ENCODE measurements around the gene NCK2. TPM values are rescaled to one million over a fixed set of nuclear protein-coding genes. Genes with fewer than 3 reads are reported as not detected.

The NCK2 gene
- total and polyA plus RNA-seq, 2 of the 13 experiments (the other 11 are each of a cell fraction or from before 2014, with no cell fraction given), result 14.8 to 23.5 TPM

GRCh38 chr2:105910497-105911238, 166.0 kb downstream of the NCK2 start (continued):
- TF ChIP-seq HBP1 (CRISPR knock-in tag; IDR thresholded peaks at IDR 0.05; ENCODE audit: low read depth) (0 out of 2 replicates have a peak, but pooled peaks have one; percentile 42), HNRNPLL (IDR thresholded peaks at IDR 0.05; ENCODE audit: low read depth, low read length, poor library complexity, severe bottlenecking) (no peak), HES4 (CRISPR knock-in tag; IDR thresholded peaks at IDR 0.05; ENCODE audit: borderline replicate concordance) (no peak), SETDB1 (CRISPR knock-in tag; IDR thresholded peaks at IDR 0.05; ENCODE audit: borderline replicate concordance) (no peak), PREB (CRISPR knock-in tag; IDR thresholded peaks at IDR 0.05) (no peak), RARG (CRISPR knock-in tag; IDR thresholded peaks at IDR 0.05; ENCODE audit: low read depth) (peak; percentile 8; the same call in 1 of the 2 replicates), NR2F2 (IDR thresholded peaks at IDR 0.05; ENCODE audit: borderline replicate concordance, low read depth) (no peak), HDAC1 (CRISPR knock-in tag; IDR thresholded peaks at IDR 0.05) (peak; percentile 64; the same call in 1 of the 2 replicates), SP1 (IDR thresholded peaks at IDR 0.05) (no peak), SP1 (CRISPR knock-in tag; IDR thresholded peaks at IDR 0.05) (no peak), GATA4 (IDR thresholded peaks at IDR 0.05; ENCODE audit: borderline replicate concordance, low read depth) (no peak), HNF1B (CRISPR knock-in tag; IDR thresholded peaks at IDR 0.05) (no peak), ZSCAN5A (CRISPR knock-in tag; IDR thresholded peaks at IDR 0.05; ENCODE audit: borderline replicate concordance) (no peak), ZNF24 (IDR thresholded peaks at IDR 0.05) (no peak), KLF16 (CRISPR knock-in tag; IDR thresholded peaks at IDR 0.05) (peak in 1 of 2 experiments; percentile 91; a peak in 2 of 4 replicates), ZBTB3 (CRISPR knock-in tag; IDR thresholded peaks at IDR 0.05; ENCODE audit: borderline replicate concordance, low read depth) (peak; percentile 51; the same call in 1 of the 2 replicates), GFI1 (CRISPR knock-in tag; IDR thresholded peaks at IDR 0.05; ENCODE audit: borderline replicate concordance) (no peak), KLF13 (CRISPR knock-in tag; IDR thresholded peaks at IDR 0.05) (no peak), ZFP90 (CRISPR knock-in tag; IDR thresholded peaks at IDR 0.05; ENCODE audit: borderline replicate concordance) (0 out of 2 replicates have a peak, but pooled peaks have one; percentile 60), MZF1 (CRISPR knock-in tag; IDR thresholded peaks at IDR 0.05; ENCODE audit: borderline replicate concordance) (no peak), LCORL (IDR thresholded peaks at IDR 0.05) (no peak), LCORL (CRISPR knock-in tag; IDR thresholded peaks at IDR 0.05) (peak; percentile 58; the same call in 1 of the 2 replicates), HOXA5 (CRISPR knock-in tag; IDR thresholded peaks at IDR 0.05) (peak; percentile 52; the same call in 1 of the 2 replicates)

All from HepG2 (cell line).